Muscle layer of colon (tissue), 2 donors: ENCODE data around the gene ANKRD44.

Experiments
- H3K27ac ChIP-seq: one replicate; pipeline ENCODE4 v1.7.0; 2013; ENCODE audit warnings: low read depth, mild to moderate bottlenecking, low read length, moderate library complexity
- H3K27me3 ChIP-seq, 2 donors: one replicate each; pipeline ENCODE4 v1.7.0; 2013; ENCODE audit warnings: low read length in 2 of 2, mild to moderate bottlenecking in 2 of 2; ENCODE audit not compliant: insufficient read depth in 2 of 2, control insufficient read depth in 1 of 2
- H3K36me3 ChIP-seq: one replicate; pipeline ENCODE4 v1.7.0; 2013; ENCODE audit warnings: mild to moderate bottlenecking, low read length; ENCODE audit not compliant: insufficient read depth
- H3K4me1 ChIP-seq: one replicate; pipeline ENCODE4 v1.7.0; 2013; ENCODE audit warnings: mild to moderate bottlenecking, low read length; ENCODE audit not compliant: insufficient read depth
- H3K4me3 ChIP-seq, 2 donors: one replicate each; pipeline ENCODE4 v1.7.0; 2013; ENCODE audit warnings: low read length in 2 of 2, low read depth in 1 of 2, mild to moderate bottlenecking in 1 of 2, moderate library complexity in 1 of 2
- H3K9ac ChIP-seq: one replicate; pipeline ENCODE4 v1.7.0; 2013; ENCODE audit warnings: low read length
- H3K9me3 ChIP-seq: one replicate; pipeline ENCODE4 v1.7.0; 2013; ENCODE audit warnings: mild to moderate bottlenecking, low read length
- donor health status: abdominal sarcoma.
- donor health status: Adenocarcinoma of cecum.

Gene ANKRD44

GRCh38 chr2:197209742-197210408, 100.7 kb downstream of the ANKRD44 start:
- H3K9ac ChIP-seq, result no peak overlapping the region
- H3K4me3 ChIP-seq, result no peak overlapping the region
- H3K4me1 ChIP-seq, result peaks cover 34% of the 10 kb centered on the region
- no peaks in the 10 kb centered on the region for H3K9me3 ChIP-seq
- H3K27me3 ChIP-seq, result no peaks in the 10 kb centered on the region
- no peak overlapping the region for H3K27ac ChIP-seq
- no peaks in the 10 kb centered on the region for H3K36me3 ChIP-seq

GRCh38 chr2:197209246-197209645, 101.3 kb downstream of the ANKRD44 start:
- Histone ChIP-seq H3K4me3 (no peak overlapping the region), H3K4me1 (peaks cover 40% of the 10 kb centered on the region), H3K36me3 (no peaks in the 10 kb centered on the region), H3K27ac (no peak overlapping the region), H3K9me3 (no peaks in the 10 kb centered on the region), H3K9ac (no peak overlapping the region), H3K27me3 (no peaks in the 10 kb centered on the region)

- Histone ChIP-seq H3K4me1 (peaks cover 40% of the 10 kb centered on the region), H3K36me3 (no peaks in the 10 kb centered on the region), H3K9me3 (no peaks in the 10 kb centered on the region), H3K27ac (no peak overlapping the region), H3K4me3 (no peak overlapping the region), H3K27me3 (no peaks in the 10 kb centered on the region), H3K9ac (no peak overlapping the region)
These were observed 101.7 kb downstream of the ANKRD44 start for GRCh38 chr2:197208841-197209240.

GRCh38 chr2:197208024-197208423, 102.6 kb downstream of the ANKRD44 start:
- H3K9me3 ChIP-seq, result no peaks in the 10 kb centered on the region
- no peaks in the 10 kb centered on the region for H3K36me3 ChIP-seq
- H3K9ac ChIP-seq, result no peak overlapping the region
- H3K27ac ChIP-seq, result no peak overlapping the region
- no peaks in the 10 kb centered on the region for H3K27me3 ChIP-seq
- H3K4me1 ChIP-seq, result peaks cover 32% of the 10 kb centered on the region
- H3K4me3 ChIP-seq, result no peak overlapping the region

GRCh38 chr2:197207598-197207997, 103.0 kb downstream of the ANKRD44 start:
- Histone ChIP-seq H3K27ac (no peak overlapping the region), H3K4me1 (peaks cover 28% of the 10 kb centered on the region), H3K9ac (no peak overlapping the region), H3K27me3 (no peaks in the 10 kb centered on the region), H3K4me3 (no peak overlapping the region), H3K36me3 (no peaks in the 10 kb centered on the region), H3K9me3 (no peaks in the 10 kb centered on the region)

GRCh38 chr2:197207106-197207505, 103.5 kb downstream of the ANKRD44 start:
- Histone ChIP-seq H3K27ac (no peak overlapping the region), H3K9ac (no peak overlapping the region), H3K4me1 (peaks cover 23% of the 10 kb centered on the region)

GRCh38 chr2:197205585-197206215, 104.9 kb downstream of the ANKRD44 start:
- Histone ChIP-seq H3K4me1 (peaks cover 19% of the 10 kb centered on the region), H3K27me3 (no peaks in the 10 kb centered on the region), H3K4me3 (no peak overlapping the region), H3K27ac (no peak overlapping the region), H3K9ac (no peak overlapping the region), H3K9me3 (no peaks in the 10 kb centered on the region), H3K36me3 (no peaks in the 10 kb centered on the region)

More at GRCh38 chr2:197207106-197207505, 103.5 kb downstream of the ANKRD44 start:
- Histone ChIP-seq H3K27me3 (no peaks in the 10 kb centered on the region), H3K36me3 (no peaks in the 10 kb centered on the region), H3K9me3 (no peaks in the 10 kb centered on the region), H3K4me3 (no peak overlapping the region)

- Histone ChIP-seq H3K27ac (no peak overlapping the region), H3K9me3 (no peaks in the 10 kb centered on the region), H3K27me3 (no peaks in the 10 kb centered on the region), H3K4me3 (no peak overlapping the region), H3K9ac (no peak overlapping the region), H3K36me3 (no peaks in the 10 kb centered on the region), H3K4me1 (peaks cover 29% of the 10 kb centered on the region)
These were observed 105.9 kb downstream of the ANKRD44 start for GRCh38 chr2:197204519-197205250.

GRCh38 chr2:197201874-197202273, 108.7 kb downstream of the ANKRD44 start:
- H3K9me3 ChIP-seq, result no peaks in the 10 kb centered on the region
- peaks cover 40% of the 10 kb centered on the region for H3K4me1 ChIP-seq
- no peak overlapping the region for H3K4me3 ChIP-seq
- H3K36me3 ChIP-seq, result no peaks in the 10 kb centered on the region
- no peak overlapping the region for H3K9ac ChIP-seq
- H3K27me3 ChIP-seq, result no peaks in the 10 kb centered on the region
- no peak overlapping the region for H3K27ac ChIP-seq

GRCh38 chr2:197200762-197201058, 109.9 kb downstream of the ANKRD44 start:
- Histone ChIP-seq H3K9ac (no peak overlapping the region), H3K4me3 (no peak overlapping the region), H3K9me3 (no peaks in the 10 kb centered on the region), H3K27me3 (no peaks in the 10 kb centered on the region), H3K27ac (no peak overlapping the region), H3K4me1 (peaks cover 49% of the 10 kb centered on the region), H3K36me3 (no peaks in the 10 kb centered on the region)

- no peaks in the 10 kb centered on the region for H3K36me3 ChIP-seq
- no peak overlapping the region for H3K9ac ChIP-seq
- peaks cover 54% of the 10 kb centered on the region for H3K4me1 ChIP-seq
- no peaks in the 10 kb centered on the region for H3K27me3 ChIP-seq
- H3K4me3 ChIP-seq, result no peak overlapping the region
- H3K27ac ChIP-seq, result no peak overlapping the region
- no peaks in the 10 kb centered on the region for H3K9me3 ChIP-seq
These were observed 110.4 kb downstream of the ANKRD44 start for GRCh38 chr2:197200051-197200761.
